Measurements from ENCODE around the gene CCK. TPM values are rescaled to one million over a fixed set of nuclear protein-coding genes. Genes with fewer than 3 reads are reported as not detected.

The CCK gene
- total RNA-seq, 4 donors from 2014 or later: 1.1 TPM; not detected in 3

DNA sequence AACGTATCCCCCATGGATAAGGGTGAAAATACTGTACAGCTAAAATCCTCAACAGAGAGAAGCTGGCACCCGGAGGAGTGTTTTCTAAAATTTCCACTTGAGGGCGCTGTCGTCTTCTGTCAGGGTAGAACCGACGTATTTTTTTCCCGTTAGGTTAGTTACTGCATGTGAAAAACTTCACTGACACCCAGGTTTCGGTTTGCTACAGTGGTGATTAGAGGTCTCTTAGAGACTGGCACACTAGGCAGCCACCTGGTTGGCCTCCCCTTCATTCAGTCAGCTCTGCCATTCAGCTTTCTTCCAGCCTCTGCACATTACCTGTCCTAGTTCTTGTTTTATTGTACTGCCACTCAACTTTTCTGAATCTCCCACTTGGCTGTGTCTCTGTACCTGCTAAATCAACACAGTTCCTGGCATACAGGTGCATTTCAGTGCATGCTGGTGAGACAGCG, 18.4 kb downstream of the CCK start:
- Histone ChIP-seq H3K4me3 (no peak overlapping the region), H3K36me3 (no peaks in the 10 kb centered on the region), H3K27me3 (no peaks in the 10 kb centered on the region), H3K4me1 (no peaks in the 10 kb centered on the region), H3K27ac (no peak overlapping the region), H3K9me3 (no peaks in the 10 kb centered on the region)
- intact Hi-C loops (cut with DNase I; ENCODE audit: low total_unique reads) (loop anchor here (1.0 kb wide), 1 partner anchor 197 kb away; no protein-coding TSS in a partner anchor), in situ Hi-C loops (cut with MboI; ENCODE audit: low sequenced_read_pairs in 4 of 4) (loop anchor here in 2 of 4 donors (25.0 kb wide), 2 partner anchors 290 to 315 kb away; no protein-coding TSS in a partner anchor)
- DNase-seq (peak in 1 of 2 donors; percentile 30), ATAC-seq (peak in 1 of 2 donors; percentile 58)
- TF ChIP-seq POLR2A (IDR thresholded peaks at IDR 0.05): no peak
- TF ChIP-seq, protein P1, sequence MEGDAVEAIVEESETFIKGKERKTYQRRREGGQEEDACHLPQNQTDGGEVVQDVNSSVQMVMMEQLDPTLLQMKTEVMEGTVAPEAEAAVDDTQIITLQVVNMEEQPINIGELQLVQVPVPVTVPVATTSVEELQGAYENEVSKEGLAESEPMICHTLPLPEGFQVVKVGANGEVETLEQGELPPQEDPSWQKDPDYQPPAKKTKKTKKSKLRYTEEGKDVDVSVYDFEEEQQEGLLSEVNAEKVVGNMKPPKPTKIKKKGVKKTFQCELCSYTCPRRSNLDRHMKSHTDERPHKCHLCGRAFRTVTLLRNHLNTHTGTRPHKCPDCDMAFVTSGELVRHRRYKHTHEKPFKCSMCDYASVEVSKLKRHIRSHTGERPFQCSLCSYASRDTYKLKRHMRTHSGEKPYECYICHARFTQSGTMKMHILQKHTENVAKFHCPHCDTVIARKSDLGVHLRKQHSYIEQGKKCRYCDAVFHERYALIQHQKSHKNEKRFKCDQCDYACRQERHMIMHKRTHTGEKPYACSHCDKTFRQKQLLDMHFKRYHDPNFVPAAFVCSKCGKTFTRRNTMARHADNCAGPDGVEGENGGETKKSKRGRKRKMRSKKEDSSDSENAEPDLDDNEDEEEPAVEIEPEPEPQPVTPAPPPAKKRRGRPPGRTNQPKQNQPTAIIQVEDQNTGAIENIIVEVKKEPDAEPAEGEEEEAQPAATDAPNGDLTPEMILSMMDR (IDR thresholded peaks at IDR 0.05 in 4 of 5, conservative IDR thresholded peaks at IDR 0.05 in 1 of 5): peak; percentile 29 to 63 (median 60)

DNA sequence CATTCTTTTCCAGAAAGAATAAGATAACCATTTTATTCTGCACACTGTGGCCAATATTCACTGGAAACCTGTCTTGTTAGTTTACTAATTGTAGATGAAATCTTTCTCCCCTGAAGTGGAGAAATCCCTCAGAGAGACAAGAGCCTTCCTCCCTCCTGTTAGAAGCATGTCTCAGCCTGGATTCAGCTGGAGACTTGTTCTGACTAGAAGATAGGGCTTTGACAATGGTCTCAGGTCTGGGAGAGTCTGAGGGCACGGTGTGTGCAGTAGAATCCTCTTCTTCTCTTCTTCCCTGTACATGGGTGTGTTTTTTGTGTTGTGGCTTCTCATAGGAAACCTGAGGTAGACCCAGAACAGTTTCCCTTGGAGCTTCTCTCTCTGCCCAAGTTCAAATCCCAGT, 19.9 kb downstream of the CCK start:
- no peaks in the 10 kb centered on the region for H3K9me3 ChIP-seq
- H3K4me3 ChIP-seq: no peak overlapping the region
- DNase-seq (no peak), ATAC-seq (no peak)
- intact Hi-C loops (cut with DNase I; ENCODE audit: low total_unique reads) (no loop called here), in situ Hi-C loops (cut with MboI; ENCODE audit: low sequenced_read_pairs in 4 of 4) (loop anchor here in 2 of 4 donors (25.0 kb wide), 2 partner anchors 291 to 316 kb away; no protein-coding TSS in a partner anchor)
- no peaks in the 10 kb centered on the region for H3K36me3 ChIP-seq
- no peaks in the 10 kb centered on the region for H3K4me1 ChIP-seq
- H3K27me3 ChIP-seq: no peaks in the 10 kb centered on the region
- no peak for TF ChIP-seq POLR2A (IDR thresholded peaks at IDR 0.05)
- TF ChIP-seq, protein P1 (IDR thresholded peaks at IDR 0.05 in 4 of 5, conservative IDR thresholded peaks at IDR 0.05 in 1 of 5): no peak
- no peak overlapping the region for H3K27ac ChIP-seq

DNA sequence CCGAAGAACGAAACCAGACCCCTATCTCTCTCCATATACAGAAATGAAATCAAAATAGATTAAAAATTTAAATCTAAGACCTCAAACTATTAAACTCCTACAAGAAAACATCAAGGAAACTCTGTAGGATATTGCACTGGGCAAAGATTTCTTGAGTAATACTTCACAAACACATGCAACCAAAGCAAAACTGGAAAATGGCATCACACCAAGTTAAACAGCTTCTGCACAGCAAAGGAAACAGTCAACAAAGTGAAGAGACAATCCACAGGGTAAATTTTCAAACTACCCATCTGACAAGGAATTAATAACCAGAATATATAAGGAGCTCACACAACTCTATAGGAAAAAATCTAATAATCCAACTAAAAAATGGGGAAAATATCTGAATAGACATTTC, 29.4 kb downstream of the CCK start:
- H3K4me3 ChIP-seq: no peak overlapping the region
- ATAC-seq (no peak), DNase-seq (no peak)
- no peak overlapping the region for H3K27ac ChIP-seq
- peaks cover 0 to 4% (median 0%) of the 10 kb centered on the region in 3 donors for H3K9me3 ChIP-seq
- no peaks in the 10 kb centered on the region for H3K4me1 ChIP-seq
- intact Hi-C loops (cut with DNase I; ENCODE audit: low total_unique reads) (no loop called here), in situ Hi-C loops (cut with MboI; ENCODE audit: low sequenced_read_pairs in 4 of 4) (loop anchor here (5.0 to 25.0 kb wide), 4 partner anchors 208 to 326 kb away; no protein-coding TSS in a partner anchor)
- no peaks in the 10 kb centered on the region for H3K27me3 ChIP-seq
- H3K36me3 ChIP-seq: no peaks in the 10 kb centered on the region
- TF ChIP-seq, protein P1 (IDR thresholded peaks at IDR 0.05 in 4 of 5, conservative IDR thresholded peaks at IDR 0.05 in 1 of 5): no peak
- TF ChIP-seq POLR2A (IDR thresholded peaks at IDR 0.05): no peak

DNA sequence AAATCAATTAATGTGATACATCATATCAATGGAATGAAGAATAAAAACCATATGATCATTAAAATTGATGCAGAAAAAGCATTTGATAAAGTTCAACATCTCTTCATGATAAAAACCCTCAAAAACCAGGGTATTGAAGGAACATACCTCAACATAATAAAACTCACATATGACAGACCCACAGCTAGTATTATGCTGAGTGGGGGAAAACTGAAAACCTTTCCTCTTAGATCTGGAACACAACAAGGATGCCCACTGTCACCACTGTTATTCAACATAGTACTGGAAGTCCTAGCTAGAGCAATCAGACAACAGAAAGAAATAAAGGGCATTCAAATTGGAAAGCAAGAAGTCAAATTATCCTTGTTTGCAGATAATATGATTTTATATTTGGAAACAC, 30.5 kb downstream of the CCK start:
- ATAC-seq: no peak
- H3K36me3 ChIP-seq: no peaks in the 10 kb centered on the region
- H3K4me1 ChIP-seq: no peaks in the 10 kb centered on the region
- in situ Hi-C loops (cut with MboI; ENCODE audit: low sequenced_read_pairs in 4 of 4) (loop anchor here (5.0 to 25.0 kb wide), 4 partner anchors 209 to 327 kb away; no protein-coding TSS in a partner anchor), intact Hi-C loops (cut with DNase I; ENCODE audit: low total_unique reads) (no loop called here)
- DNase-seq: no peak
- no peak overlapping the region for H3K27ac ChIP-seq
- no peak overlapping the region for H3K4me3 ChIP-seq
- TF ChIP-seq, protein P1 (IDR thresholded peaks at IDR 0.05 in 4 of 5, conservative IDR thresholded peaks at IDR 0.05 in 1 of 5): no peak
- no peak for TF ChIP-seq POLR2A (IDR thresholded peaks at IDR 0.05)
- peaks cover 0 to 4% (median 0%) of the 10 kb centered on the region in 3 donors for H3K9me3 ChIP-seq
- no peaks in the 10 kb centered on the region for H3K27me3 ChIP-seq

Measured in gastrocnemius medialis (tissue), 4 donors.